A549 (cell line): ENCODE results near the gene CLEC19A.

ENCODE experiments used
- CEBPB ChIP-seq, 2 experiments: fragments of >200 bp in 1 of 2; sonication (Bioruptor Twin) in 1 of 2; formaldehyde crosslinking in 1 of 2; IDR thresholded peaks; 2 replicates each; pipeline ENCODE4 v1.6.1; 2012 to 2016
- CTCF ChIP-seq: fragments of >200 bp; sonication (Bioruptor Twin); formaldehyde crosslinking; IDR thresholded peaks from 3 replicates; pipeline ENCODE4 v1.5.1; 2016
- MAX ChIP-seq: IDR thresholded peaks from 2 replicates; pipeline ENCODE4 v1.6.1; 2012
- POLR2A ChIP-seq: IDR thresholded peaks from 2 replicates; pipeline ENCODE4 v1.6.1; 2012; ENCODE audit warnings: mild to moderate bottlenecking, low read length

- TF ChIP-seq POLR2A (no peak), CTCF (no peak), CEBPB (IDR thresholded peaks at IDR 0.05) (no peak), MAX (no peak)
Observed at GRCh38 chr16:19278403-19278802, 7.1 kb upstream of the CLEC19A start.
